ENCODE measurements around the gene DLL4.

DNA sequence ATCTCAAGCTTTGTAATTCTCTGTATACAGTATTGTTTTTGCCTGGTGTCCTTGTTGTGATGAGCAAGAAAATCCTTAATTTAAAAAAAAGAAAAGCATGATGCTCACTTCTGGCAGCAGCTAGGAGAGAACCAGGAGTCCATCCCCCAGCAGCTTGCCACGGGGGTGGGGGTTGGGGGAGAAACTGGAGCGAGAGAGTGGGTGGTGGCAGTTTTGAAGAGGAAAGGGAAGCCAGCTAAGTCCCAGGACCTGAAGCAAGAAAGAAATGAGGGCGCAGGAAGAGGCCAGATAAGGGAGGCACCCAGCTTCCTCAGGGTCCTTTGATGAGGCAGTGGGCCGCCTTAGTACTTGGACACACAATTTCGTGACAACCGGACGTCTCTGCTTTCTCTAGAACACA is 47.7 kb downstream of the DLL4 start:
- no peak for TF ChIP-seq POU2F2 (IDR thresholded peaks at IDR 0.05; ENCODE audit: low read depth, low read length)
- TF ChIP-seq POLR2A (IDR thresholded peaks at IDR 0.05; ENCODE audit: low read depth, low read length) = no peak
- TF ChIP-seq POLR2AphosphoS5 (IDR thresholded peaks at IDR 0.05; ENCODE audit: low read depth, low read length) = no peak
